Activated T-helper 17 cell treated with anti-CD3 and anti-CD28 coated beads, Interleukin-2, amount 50 U/mL, for 72 hours (primary cell): ENCODE results near the gene SULF2. TPM values are rescaled to one million over a fixed set of nuclear protein-coding genes. Genes with fewer than 3 reads are reported as not detected.
"Not testable (repeated sequence)": the region's sequence is repeated elsewhere in the genome, so short reads cannot be mapped to it uniquely, and the experiment has no call there.

Experiments
- ATAC-seq: fragments of 150-1000 bp; cut with Tn5 transposase; replicated peaks from 2 replicates; pipeline ENCODE4 v1.10.0; 2021; ENCODE audit warnings: mild to moderate bottlenecking, moderate library complexity
- H3K27ac Mint-ChIP-seq: one replicate; pipeline ENCODE4 v1.8.0; 2022; ENCODE audit warnings: mixed read lengths
- H3K27me3 Mint-ChIP-seq: one replicate; pipeline ENCODE4 v1.8.0; 2022; ENCODE audit warnings: mixed read lengths
- H3K36me3 Mint-ChIP-seq: one replicate; pipeline ENCODE4 v1.8.0; 2022; ENCODE audit warnings: low read depth, mild to moderate bottlenecking, mixed read lengths
- H3K4me1 Mint-ChIP-seq: one replicate; pipeline ENCODE4 v1.8.0; 2022; ENCODE audit warnings: mixed read lengths
- H3K4me3 Mint-ChIP-seq: one replicate; pipeline ENCODE4 v1.8.0; 2022; ENCODE audit warnings: mild to moderate bottlenecking, mixed read lengths
- H3K9me3 Mint-ChIP-seq: one replicate; pipeline ENCODE4 v1.8.0; 2022; ENCODE audit warnings: mixed read lengths
- total RNA-seq, 2 donors: library from RNA; stranded (reverse); gene quantifications; one replicate each; pipeline ENCODE4 v1.2.3, GENCODE V29; 2022

Gene SULF2
- 1 to 10 TPM; 1.6 to 2.2 TPM for total RNA-seq

- ATAC-seq, result no peak
- no peaks in the 10 kb centered on the region for H3K9me3 Mint-ChIP-seq
These were observed at the start of gene SULF2 for GRCh38 chr20:47785311-47785853. SULF2 (minus strand) TSS chr20:47785481; CDS start chr20:47757363, 28,118 bp downstream.

GRCh38 chr20:47831675-47832074, 46.4 kb upstream of the SULF2 start:
- H3K27me3 Mint-ChIP-seq, ATAC-seq, H3K36me3 Mint-ChIP-seq, H3K27ac Mint-ChIP-seq, H3K4me1 Mint-ChIP-seq, H3K9me3 Mint-ChIP-seq, H3K4me3 Mint-ChIP-seq: not testable (repeated sequence)

More at GRCh38 chr20:47785311-47785853, at the start of gene SULF2:
- H3K27me3 Mint-ChIP-seq, result peaks cover 58% of the 10 kb centered on the region
- no peaks in the 10 kb centered on the region for H3K36me3 Mint-ChIP-seq
- no peak within 1 kb of the TSS for H3K27ac Mint-ChIP-seq
- peak within 1 kb of the TSS; percentile 77 for H3K4me3 Mint-ChIP-seq
- peaks cover 8% of the 10 kb centered on the region for H3K4me1 Mint-ChIP-seq

GRCh38 chr20:47826716-47827115, 41.4 kb upstream of the SULF2 start:
- H3K27ac Mint-ChIP-seq, H3K27me3 Mint-ChIP-seq, H3K4me3 Mint-ChIP-seq, ATAC-seq, H3K36me3 Mint-ChIP-seq, H3K9me3 Mint-ChIP-seq, H3K4me1 Mint-ChIP-seq: not testable (repeated sequence)

DNA sequence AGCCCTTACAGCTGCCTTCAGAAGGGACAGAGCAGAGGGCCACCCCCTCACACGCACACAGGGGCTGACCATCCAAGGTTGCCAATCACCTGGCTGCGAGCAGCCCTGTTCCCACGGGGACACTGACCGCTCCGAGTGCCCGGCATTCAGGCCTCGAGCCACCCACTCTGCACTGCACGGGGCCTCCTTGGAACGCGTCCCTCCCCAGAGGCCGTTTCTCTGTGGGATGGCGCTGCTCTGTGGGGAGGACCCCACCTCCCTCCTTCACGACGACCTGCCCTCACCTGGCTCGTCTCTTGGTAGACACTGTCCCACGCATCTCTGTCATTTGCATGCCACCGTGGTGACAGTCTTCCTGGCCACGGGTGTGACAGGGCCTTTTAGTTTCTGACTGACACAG, 40.7 kb upstream of the SULF2 start:
- H3K27me3 Mint-ChIP-seq, H3K27ac Mint-ChIP-seq, H3K9me3 Mint-ChIP-seq, H3K4me3 Mint-ChIP-seq, H3K36me3 Mint-ChIP-seq, H3K4me1 Mint-ChIP-seq, ATAC-seq: not testable (repeated sequence)

DNA sequence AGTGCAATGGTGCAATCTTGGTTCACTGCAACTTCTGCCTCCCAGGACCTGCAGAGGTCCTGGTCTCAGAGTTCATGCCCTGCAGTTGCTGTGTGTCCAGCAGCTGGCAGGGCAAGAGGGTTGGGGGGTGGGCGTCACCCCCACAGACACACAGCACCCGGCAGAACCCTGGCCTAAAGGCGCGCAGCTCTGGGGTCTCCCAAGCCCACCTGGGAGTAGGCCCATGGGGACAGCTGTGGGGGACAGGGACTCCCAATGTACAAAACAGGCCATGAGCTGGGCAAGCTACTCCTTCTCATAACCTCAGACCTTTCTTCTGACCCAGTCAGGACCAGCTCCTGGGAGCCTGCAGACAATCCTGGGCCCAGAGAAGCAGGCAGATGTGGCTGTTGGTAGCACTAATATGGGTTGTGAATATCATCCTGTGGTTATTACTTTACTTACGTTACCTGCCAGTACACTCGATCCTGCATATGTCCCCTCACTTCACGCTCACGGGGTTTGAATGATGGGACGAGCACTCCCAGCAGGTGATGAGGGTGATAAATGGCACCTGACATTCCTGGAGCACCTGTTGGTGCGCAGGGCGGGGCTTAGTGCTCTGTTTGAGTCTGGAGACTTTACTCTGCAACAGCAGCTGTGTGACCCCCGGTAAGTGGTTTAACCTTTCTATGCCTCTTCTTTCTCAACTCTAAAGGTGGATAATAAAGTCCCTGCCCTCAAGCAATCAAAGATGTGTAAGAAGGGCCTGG, 39.9 kb upstream of the SULF2 start:
- no peaks in the 10 kb centered on the region for H3K36me3 Mint-ChIP-seq
- peaks cover 11% of the 10 kb centered on the region for H3K27me3 Mint-ChIP-seq
- no peaks in the 10 kb centered on the region for H3K9me3 Mint-ChIP-seq
- H3K4me3 Mint-ChIP-seq, result no peak overlapping the region
- H3K27ac Mint-ChIP-seq, result no peak overlapping the region
- no peak for ATAC-seq
- H3K4me1 Mint-ChIP-seq, result no peaks in the 10 kb centered on the region

DNA sequence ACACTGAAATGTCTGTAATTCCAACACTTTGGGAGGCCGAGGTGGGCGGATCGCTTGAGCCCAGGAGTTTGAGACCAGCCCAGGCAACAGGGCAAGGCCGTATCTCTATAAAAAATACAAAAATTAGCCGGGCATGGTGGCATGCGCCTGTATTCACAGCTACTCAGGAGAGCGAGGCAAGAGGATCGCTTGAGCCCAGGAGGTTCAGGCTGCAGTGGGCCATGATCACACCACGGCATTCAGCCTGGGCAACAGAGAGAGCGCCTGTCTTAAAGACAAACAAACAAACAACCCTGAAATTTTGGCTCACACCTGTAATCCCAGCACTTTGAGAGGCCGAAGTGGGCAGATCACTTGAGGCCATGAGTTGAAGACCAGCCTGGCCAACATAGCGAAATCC, 38.7 kb upstream of the SULF2 start:
- not testable (repeated sequence) for H3K27ac Mint-ChIP-seq, H3K4me1 Mint-ChIP-seq, H3K4me3 Mint-ChIP-seq, H3K36me3 Mint-ChIP-seq, H3K9me3 Mint-ChIP-seq, ATAC-seq
- H3K27me3 Mint-ChIP-seq, result peaks cover 11% of the 10 kb centered on the region

DNA sequence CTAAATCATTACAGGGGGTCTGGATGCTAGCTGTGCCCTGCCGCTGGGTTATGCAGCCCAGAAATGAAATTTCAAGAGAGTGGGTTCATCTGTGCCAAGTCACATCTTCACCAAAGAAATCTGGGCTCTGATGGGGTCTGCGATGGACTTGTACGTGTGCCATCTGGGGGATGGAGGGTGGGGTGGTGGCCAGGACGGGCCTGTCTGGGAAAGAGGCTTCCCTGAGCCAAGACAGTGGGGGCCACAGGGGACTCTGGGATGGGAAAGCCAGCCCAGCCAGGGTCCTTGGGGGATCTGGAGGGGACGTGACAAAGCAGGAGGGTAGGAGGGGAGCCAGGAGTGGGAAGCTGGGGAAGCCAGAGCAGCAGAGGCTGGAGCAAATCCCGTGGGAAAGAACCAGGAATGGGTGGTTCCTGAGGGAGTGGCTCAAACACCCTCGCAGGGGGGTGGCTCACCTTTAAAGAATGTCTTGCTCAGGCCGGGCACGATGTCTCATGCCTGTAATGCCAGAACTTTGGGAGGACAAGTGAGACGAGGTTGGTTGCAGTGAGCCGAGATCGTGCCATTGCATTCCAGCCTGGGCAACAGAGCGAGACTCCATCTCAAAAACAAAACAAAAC, 36.3 kb upstream of the SULF2 start:
- no peaks in the 10 kb centered on the region for H3K36me3 Mint-ChIP-seq
- H3K27me3 Mint-ChIP-seq, result peaks cover 18% of the 10 kb centered on the region
- H3K4me1 Mint-ChIP-seq, result no peaks in the 10 kb centered on the region
- H3K27ac Mint-ChIP-seq, result no peak overlapping the region
- no peak for ATAC-seq
- no peaks in the 10 kb centered on the region for H3K9me3 Mint-ChIP-seq
- no peak overlapping the region for H3K4me3 Mint-ChIP-seq

DNA sequence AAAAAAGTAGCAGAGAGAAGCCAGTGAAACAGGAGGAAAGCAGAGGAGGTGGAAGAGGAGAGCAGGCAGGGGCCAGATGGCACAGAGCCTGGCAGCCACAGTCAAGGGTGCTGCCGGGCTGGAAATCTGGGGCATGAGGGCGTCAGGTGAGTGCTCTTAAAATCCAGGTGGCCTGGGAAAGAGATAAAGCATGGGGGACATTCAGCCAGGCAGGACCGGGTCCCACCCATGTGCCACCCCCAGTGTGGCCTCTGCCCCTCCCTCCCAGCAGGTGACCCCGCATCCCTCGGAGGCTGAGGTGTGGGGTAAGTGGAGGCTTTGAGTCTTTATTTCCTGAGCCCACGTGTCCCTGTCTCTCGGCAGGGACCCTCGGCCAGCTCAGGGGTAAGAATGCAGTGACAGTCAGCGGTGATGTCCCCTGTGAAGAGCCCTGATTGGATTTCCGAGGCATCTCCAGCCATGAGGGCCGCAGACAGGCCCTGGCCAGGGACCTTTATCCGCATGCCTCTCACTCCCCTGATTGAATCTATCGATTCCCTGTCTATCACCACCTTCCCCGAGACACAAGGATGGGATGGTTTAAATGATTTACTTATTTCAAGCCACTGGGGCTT, 33.8 kb upstream of the SULF2 start:
- H3K36me3 Mint-ChIP-seq, result no peaks in the 10 kb centered on the region
- no peaks in the 10 kb centered on the region for H3K9me3 Mint-ChIP-seq
- ATAC-seq, result no peak
- no peaks in the 10 kb centered on the region for H3K4me1 Mint-ChIP-seq
- H3K4me3 Mint-ChIP-seq, result no peak overlapping the region
- H3K27me3 Mint-ChIP-seq, result peaks cover 31% of the 10 kb centered on the region
- H3K27ac Mint-ChIP-seq, result no peak overlapping the region

- no peak for ATAC-seq
- Mint-ChIP-seq H3K9me3 (peaks cover 5% of the 10 kb centered on the region), H3K36me3 (no peaks in the 10 kb centered on the region), H3K27ac (no peak overlapping the region), H3K4me1 (no peaks in the 10 kb centered on the region), H3K4me3 (no peak overlapping the region), H3K27me3 (peaks cover 37% of the 10 kb centered on the region)
These were observed 33.2 kb upstream of the SULF2 start for GRCh38 chr20:47818466-47818865.

- no peak overlapping the region for H3K27ac Mint-ChIP-seq
- no peaks in the 10 kb centered on the region for H3K4me1 Mint-ChIP-seq
- peaks cover 39% of the 10 kb centered on the region for H3K27me3 Mint-ChIP-seq
These were observed 32.7 kb upstream of the SULF2 start for GRCh38 chr20:47818016-47818415.

GRCh38 chr20:47817573-47817972, 32.3 kb upstream of the SULF2 start:
- ATAC-seq, result no peak
- Mint-ChIP-seq H3K9me3 (peaks cover 5% of the 10 kb centered on the region), H3K27me3 (peaks cover 41% of the 10 kb centered on the region), H3K4me1 (no peaks in the 10 kb centered on the region), H3K27ac (no peak overlapping the region), H3K36me3 (no peaks in the 10 kb centered on the region), H3K4me3 (no peak overlapping the region)

More at GRCh38 chr20:47818016-47818415, 32.7 kb upstream of the SULF2 start:
- no peaks in the 10 kb centered on the region for H3K36me3 Mint-ChIP-seq
- peaks cover 5% of the 10 kb centered on the region for H3K9me3 Mint-ChIP-seq
- no peak overlapping the region for H3K4me3 Mint-ChIP-seq
- ATAC-seq, result no peak

DNA sequence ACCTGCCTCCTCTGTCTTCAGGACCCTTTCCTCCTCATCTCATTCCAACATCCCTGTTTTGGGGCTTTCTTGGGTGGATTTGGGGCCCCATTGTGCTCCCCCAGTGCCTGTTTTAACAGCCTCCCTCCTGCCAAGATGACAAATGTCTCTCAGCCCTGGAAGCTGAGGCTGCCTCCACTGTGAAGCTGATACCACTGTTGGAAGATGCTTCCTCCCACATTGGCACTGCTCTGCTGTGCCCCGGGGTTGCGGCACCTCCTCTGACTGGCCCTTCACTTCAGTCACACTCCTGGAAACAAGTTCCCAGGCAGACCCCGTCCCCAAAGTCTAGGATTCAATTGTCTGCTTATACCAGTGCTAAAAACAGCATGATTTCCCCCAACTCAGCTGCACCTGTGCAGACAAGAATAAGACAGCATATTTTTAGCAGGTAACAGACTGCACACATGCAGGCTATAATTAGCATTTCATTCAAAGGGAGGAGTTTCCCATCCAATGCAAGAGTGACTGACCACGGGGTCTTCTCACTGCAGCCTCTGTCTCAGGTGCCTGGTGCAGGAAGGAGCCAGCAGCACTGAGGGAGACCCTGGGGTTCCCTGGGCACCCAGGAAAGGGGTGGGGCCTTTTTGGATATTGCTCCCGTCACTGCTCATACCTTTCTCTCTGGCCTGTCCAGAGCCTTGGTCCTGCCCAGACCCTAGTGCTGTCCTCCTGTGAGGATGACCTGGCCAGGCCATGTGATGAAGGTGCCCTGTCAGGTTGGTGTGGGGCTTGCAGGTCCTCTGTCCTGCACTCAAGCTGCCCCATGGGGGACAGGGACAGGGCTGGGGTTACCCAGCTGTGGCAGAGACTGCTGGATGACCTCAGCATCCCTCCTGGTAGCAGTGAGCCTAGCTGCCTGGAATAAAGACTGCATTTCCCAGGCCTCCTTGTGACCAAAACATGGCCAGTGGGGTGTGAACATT, 31.5 kb upstream of the SULF2 start:
- H3K4me1 Mint-ChIP-seq, result no peaks in the 10 kb centered on the region
- no peak overlapping the region for H3K4me3 Mint-ChIP-seq
- no peaks in the 10 kb centered on the region for H3K36me3 Mint-ChIP-seq
- H3K9me3 Mint-ChIP-seq, result peaks cover 5% of the 10 kb centered on the region
- peaks cover 41% of the 10 kb centered on the region for H3K27me3 Mint-ChIP-seq
- no peak overlapping the region for H3K27ac Mint-ChIP-seq
- no peak for ATAC-seq

GRCh38 chr20:47815866-47816265, 30.6 kb upstream of the SULF2 start:
- Mint-ChIP-seq H3K27ac (no peak overlapping the region), H3K27me3 (peaks cover 46% of the 10 kb centered on the region), H3K36me3 (no peaks in the 10 kb centered on the region), H3K9me3 (peaks cover 5% of the 10 kb centered on the region), H3K4me3 (no peak overlapping the region), H3K4me1 (no peaks in the 10 kb centered on the region)
- ATAC-seq, result no peak

GRCh38 chr20:47815416-47815806, 30.1 kb upstream of the SULF2 start:
- peaks cover 42% of the 10 kb centered on the region for H3K27me3 Mint-ChIP-seq
- no peaks in the 10 kb centered on the region for H3K36me3 Mint-ChIP-seq
- no peak overlapping the region for H3K4me3 Mint-ChIP-seq
- H3K9me3 Mint-ChIP-seq, result peaks cover 5% of the 10 kb centered on the region
- no peak overlapping the region for H3K27ac Mint-ChIP-seq
- ATAC-seq, result no peak
- no peaks in the 10 kb centered on the region for H3K4me1 Mint-ChIP-seq
